Fibroblast of lung (primary cell): ENCODE measurements around the gene RNF168.
"Not testable (repeated sequence)": the region's sequence is repeated elsewhere in the genome, so short reads cannot be mapped to it uniquely, and the experiment has no call there.

Experiments
- EZH2 ChIP-seq: IDR thresholded peaks from 2 replicates; pipeline ENCODE4 v1.5.1; 2012; ENCODE audit warnings: low read length, control low read depth, mild to moderate bottlenecking; ENCODE audit errors: missing control alignments
- TF ChIP-seq, protein P1 (sequence below), 2 donors: IDR thresholded peaks in 1 of 2; conservative IDR thresholded peaks in 1 of 2; 1 replicate in 1 of 2; 2 replicates in 1 of 2; pipeline ENCODE4 v1.5.1; 2011 to 2012; ENCODE audit warnings: low read length in 2 of 2, control low read depth in 1 of 2, inconsistent platforms in 1 of 2, low read depth in 1 of 2, mild to moderate bottlenecking in 1 of 2

DNA sequence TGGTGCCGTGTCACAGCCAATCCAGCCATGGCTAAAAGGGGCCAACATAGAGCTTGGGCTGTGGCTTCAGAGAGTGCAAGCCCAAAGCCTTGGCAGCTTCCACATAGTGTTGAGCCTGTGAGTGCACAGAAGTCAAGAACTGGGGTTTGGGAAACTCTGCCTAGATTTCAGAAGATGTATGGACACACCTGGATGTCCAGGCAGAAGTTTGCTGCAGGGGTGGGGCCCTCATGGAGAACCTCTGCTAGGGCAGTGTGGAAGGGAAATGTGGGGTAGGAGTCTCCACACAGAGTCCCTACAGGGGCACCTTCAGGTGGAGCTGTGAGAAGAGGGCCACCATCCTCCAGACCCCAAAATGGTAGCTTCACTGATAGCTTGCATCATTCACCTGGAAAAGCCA lies 45.7 kb upstream of the RNF168 start:
- TF ChIP-seq, protein P1, sequence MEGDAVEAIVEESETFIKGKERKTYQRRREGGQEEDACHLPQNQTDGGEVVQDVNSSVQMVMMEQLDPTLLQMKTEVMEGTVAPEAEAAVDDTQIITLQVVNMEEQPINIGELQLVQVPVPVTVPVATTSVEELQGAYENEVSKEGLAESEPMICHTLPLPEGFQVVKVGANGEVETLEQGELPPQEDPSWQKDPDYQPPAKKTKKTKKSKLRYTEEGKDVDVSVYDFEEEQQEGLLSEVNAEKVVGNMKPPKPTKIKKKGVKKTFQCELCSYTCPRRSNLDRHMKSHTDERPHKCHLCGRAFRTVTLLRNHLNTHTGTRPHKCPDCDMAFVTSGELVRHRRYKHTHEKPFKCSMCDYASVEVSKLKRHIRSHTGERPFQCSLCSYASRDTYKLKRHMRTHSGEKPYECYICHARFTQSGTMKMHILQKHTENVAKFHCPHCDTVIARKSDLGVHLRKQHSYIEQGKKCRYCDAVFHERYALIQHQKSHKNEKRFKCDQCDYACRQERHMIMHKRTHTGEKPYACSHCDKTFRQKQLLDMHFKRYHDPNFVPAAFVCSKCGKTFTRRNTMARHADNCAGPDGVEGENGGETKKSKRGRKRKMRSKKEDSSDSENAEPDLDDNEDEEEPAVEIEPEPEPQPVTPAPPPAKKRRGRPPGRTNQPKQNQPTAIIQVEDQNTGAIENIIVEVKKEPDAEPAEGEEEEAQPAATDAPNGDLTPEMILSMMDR (conservative IDR thresholded peaks at IDR 0.05 in 1 of 2, IDR thresholded peaks at IDR 0.05 in 1 of 2; ENCODE audit: low read depth in 1 of 2, low read length in 2 of 2), result not testable (repeated sequence)
- TF ChIP-seq EZH2, result not testable (repeated sequence)
